Lower leg skin (tissue), 3 donors: ENCODE results near the gene CDC73.
"Not testable (repeated sequence)": the region's sequence is repeated elsewhere in the genome, so short reads cannot be mapped to it uniquely, and the experiment has no call there.

Source experiments
- CTCF ChIP-seq, 3 donors: fragments of 450-650 bp; IDR thresholded peaks; one replicate each; pipeline ENCODE4 v1.5.1; 2016; ENCODE audit warnings: antibody characterized with exemption in 3 of 3, mild to moderate bottlenecking in 3 of 3, moderate library complexity in 2 of 3
- POLR2A ChIP-seq, 2 donors: fragments of 450-650 bp; IDR thresholded peaks; one replicate each; pipeline ENCODE4 v1.6.1; 2016 to 2017; ENCODE audit warnings: antibody characterized with exemption in 2 of 2, mild to moderate bottlenecking in 1 of 2, moderate library complexity in 1 of 2

- not testable (repeated sequence) for TF ChIP-seq CTCF, POLR2A (IDR thresholded peaks at IDR 0.05)
These were observed 145.0 kb downstream of the CDC73 start for GRCh38 chr1:193266794-193267193.
